NB4 (cell line): Measurements from ENCODE around the gene CRB1.

ENCODE experiments used
- MYC ChIP-seq: IDR thresholded peaks from 2 replicates; pipeline ENCODE4 v1.6.1; 2011; ENCODE audit warnings: low read depth, low read length
- POLR2A ChIP-seq: IDR thresholded peaks from 2 replicates; pipeline ENCODE4 v1.6.1; 2011; ENCODE audit warnings: mild to moderate bottlenecking; ENCODE audit not compliant: insufficient read length; ENCODE audit errors: extremely low read depth
- TF ChIP-seq, protein P1 (sequence below): IDR thresholded peaks from one replicate; pipeline ENCODE4 v1.5.1; 2012; ENCODE audit warnings: low read depth, low read length
- TF ChIP-seq, protein P2 (sequence below): IDR thresholded peaks from 2 replicates; pipeline ENCODE4 v1.6.1; 2011; ENCODE audit warnings: low read depth, low read length

DNA sequence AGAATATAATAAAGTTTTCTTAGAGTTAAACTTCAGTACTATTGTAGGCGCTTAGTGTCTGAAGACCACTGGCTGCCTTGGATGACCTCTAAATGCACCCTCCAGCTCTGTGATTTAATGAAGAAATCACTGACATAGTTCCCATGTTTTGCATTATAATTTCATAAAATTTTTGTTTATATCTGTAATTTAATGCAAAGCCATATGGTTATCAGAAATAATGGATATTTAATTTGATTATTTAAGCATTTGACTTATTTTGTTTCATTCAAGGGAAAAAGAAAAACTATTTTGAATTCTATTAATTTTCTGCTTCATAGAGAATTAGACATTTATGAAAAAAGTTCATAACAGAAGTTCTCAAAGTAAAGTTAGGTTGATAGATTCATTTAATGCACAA is 18.6 kb downstream of the CRB1 start:
- TF ChIP-seq, protein P1, sequence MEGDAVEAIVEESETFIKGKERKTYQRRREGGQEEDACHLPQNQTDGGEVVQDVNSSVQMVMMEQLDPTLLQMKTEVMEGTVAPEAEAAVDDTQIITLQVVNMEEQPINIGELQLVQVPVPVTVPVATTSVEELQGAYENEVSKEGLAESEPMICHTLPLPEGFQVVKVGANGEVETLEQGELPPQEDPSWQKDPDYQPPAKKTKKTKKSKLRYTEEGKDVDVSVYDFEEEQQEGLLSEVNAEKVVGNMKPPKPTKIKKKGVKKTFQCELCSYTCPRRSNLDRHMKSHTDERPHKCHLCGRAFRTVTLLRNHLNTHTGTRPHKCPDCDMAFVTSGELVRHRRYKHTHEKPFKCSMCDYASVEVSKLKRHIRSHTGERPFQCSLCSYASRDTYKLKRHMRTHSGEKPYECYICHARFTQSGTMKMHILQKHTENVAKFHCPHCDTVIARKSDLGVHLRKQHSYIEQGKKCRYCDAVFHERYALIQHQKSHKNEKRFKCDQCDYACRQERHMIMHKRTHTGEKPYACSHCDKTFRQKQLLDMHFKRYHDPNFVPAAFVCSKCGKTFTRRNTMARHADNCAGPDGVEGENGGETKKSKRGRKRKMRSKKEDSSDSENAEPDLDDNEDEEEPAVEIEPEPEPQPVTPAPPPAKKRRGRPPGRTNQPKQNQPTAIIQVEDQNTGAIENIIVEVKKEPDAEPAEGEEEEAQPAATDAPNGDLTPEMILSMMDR: no peak
- TF ChIP-seq POLR2A (no peak), MYC (no peak)
- TF ChIP-seq, protein P2, sequence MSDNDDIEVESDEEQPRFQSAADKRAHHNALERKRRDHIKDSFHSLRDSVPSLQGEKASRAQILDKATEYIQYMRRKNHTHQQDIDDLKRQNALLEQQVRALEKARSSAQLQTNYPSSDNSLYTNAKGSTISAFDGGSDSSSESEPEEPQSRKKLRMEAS: no peak
